HG02678 (cell line): ENCODE results near the gene TRNT1.

Experiments used
- ATAC-seq: cut with Tn5 transposase; IDR thresholded peaks from one replicate; pipeline ENCODE4 v1.9.1; 2021; ENCODE audit warnings: mild to moderate bottlenecking, moderate library complexity; ENCODE audit not compliant: unreplicated experiment

Gene TRNT1

DNA sequence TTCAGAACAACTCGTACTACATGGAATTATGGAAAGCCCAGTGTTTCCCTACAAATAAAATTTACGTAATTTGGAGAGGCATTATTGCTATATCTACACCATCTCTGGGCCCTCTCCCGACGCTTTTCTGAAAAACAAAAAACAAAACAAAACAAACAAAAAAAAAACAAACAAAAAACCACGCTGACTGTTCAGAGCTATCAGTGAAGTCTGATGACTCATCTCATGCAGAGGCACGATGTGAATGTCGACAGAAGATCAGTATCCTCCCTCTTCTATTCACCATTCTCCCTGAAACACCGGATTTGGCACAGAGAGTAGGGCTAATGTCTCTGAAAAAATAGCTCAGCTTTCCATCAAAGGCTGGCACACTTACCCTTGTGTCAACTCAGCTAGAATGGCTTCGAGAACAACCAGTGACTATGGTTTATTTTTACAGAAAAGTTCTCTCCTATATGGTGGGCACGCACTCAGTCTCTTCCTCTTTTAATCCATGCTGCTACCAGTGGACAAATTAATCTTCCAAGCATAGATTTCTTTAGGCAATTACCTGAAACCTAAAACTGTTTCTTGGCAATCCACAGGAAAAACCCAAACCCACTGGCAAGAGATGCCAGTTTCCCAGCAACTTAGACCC is 51.2 kb downstream of the TRNT1 start:
- ATAC-seq: no peak

DNA sequence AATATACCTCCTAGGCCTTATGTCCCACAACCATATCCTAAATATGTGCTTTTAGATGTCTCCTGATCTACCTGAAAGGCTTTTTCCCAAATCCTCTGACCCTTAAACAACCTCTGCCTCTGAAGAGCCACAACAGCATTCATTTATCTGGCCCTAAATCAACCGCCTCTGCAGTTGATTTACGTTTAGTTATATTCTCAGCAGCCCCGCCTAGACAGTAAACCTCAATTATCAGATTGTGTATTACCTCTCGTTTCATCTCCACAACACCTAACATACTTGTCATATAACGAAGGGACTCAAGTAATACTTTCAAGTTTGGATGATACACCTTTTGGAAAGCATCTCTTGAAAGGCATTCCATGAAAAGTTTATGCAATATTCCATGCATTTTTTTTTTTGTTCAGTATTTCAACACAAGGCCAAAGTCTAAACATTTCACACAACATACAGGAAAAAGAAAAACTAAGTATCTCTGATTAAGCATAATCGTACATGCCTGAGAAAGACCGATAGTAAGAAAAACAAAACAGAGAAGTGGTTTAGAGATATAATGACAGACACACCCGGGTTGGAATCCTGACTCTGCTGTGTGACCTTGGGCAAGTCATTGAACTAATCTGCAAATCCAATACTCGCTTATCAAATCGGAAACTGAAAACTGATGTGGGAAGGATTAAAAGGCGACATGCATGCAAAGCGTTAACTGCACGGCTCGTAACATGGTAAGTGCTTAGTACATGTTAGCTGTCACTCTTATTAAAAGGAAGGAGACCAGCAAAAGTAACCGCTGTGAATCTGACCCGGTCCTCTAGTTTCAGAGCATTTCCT is 52.0 kb downstream of the TRNT1 start:
- no peak for ATAC-seq

DNA sequence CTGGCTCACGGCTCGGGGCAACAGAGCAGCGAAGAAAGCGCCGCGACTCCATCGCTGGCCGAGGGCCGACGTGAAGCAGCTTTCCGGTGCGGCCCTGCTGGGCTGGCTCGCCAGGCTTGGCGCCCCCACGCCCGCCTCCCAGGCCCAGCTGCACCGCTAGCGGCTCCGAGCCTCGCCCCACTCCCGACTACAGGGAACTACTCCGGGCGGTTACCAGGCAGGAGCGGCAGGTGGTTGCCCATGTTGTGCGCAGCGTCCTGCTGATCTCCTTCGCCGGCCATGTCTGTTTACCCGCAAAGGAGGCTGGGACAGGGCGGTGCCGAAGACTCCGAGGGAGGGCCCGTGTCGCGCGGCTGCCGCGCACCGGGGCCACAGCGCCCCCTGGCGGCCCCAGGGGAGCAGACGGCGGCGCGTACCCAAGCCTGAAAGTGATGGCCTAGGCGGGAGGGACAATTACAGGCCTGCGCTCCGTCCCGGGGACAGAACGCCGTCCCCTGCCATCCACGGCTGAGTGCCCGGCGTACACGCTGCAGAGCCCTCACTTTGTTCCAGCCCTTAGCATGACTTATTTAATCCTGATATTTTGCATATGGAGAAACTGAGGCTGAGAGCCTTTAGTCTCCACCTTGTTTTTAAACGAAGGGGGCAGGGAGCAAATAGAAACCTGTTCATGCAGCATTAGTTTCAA is 52.8 kb downstream of the TRNT1 start, which contains the start of gene CRBN:
CRBN (minus strand) TSS at position 285 of the 688 bp plus-strand sequence; CDS start at position 281, 4 bp downstream.
- ATAC-seq: peak; percentile 99

DNA sequence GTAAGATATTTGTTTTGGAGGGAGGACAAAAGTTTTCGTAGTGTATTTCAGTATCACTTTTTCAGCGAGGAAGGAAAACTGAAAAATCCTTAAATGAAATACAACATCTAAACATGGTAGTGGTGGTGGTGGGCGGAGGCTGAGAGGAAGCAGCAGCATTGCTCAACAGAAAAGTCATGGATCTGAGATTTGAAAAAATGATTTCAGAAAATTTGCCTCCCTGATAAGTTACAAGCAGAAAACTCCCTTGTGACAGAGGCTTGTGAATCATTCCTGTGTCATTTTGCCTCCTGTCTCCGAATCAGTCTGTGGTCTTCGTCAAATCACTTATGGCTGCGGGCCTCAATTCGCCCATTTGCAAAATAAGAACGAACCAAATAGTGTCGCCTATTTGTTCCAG is 53.7 kb downstream of the TRNT1 start:
- ATAC-seq: no peak

DNA sequence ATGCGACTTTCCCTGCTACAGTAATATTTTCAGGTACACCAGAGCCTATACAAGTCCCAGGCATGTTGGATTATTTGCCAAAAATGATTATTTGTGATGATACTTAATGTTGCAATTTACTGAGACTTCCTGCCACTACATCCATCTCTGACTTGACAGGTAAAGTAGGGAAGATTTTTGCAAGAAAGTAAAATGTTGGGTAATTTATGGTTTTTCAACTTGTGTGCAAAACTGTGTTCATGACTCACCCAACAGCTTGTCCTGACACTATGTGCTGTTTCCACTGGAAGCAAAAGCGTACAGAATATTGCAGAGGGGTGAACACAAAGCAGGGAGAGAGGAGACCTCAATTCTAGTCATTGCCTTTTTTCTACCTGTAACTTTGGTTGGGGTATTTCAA is 58.1 kb downstream of the TRNT1 start:
- no peak for ATAC-seq

DNA sequence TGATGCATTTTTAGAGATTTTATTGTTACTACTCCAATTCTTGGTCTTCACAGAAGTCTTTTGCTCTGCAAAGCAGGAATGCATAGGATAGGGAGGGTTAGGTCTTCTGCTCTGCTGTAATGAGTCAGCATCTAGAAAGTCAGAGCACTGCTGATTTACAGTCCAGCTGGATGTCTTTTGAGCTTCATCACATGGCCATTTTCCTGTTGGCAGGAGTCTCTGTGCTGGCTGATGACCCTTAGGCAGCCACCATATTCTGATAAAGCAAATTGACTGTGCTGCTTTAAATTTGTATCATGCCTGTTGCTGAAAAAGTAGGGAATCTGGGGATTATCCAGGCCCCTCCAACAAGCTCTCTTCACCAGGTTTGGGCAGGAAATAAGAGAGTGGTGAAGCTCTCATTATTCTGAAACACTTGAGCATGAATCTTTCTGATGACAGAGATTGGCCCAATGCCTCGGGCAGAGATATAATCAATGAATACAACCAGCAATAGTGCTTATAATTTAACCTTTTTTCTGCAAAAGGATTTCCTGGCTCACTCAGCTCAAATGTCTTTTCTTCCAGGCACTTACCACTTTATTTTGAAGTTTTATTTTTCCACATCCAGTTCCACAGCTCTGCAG is 62.5 kb downstream of the TRNT1 start:
- no peak for ATAC-seq

DNA sequence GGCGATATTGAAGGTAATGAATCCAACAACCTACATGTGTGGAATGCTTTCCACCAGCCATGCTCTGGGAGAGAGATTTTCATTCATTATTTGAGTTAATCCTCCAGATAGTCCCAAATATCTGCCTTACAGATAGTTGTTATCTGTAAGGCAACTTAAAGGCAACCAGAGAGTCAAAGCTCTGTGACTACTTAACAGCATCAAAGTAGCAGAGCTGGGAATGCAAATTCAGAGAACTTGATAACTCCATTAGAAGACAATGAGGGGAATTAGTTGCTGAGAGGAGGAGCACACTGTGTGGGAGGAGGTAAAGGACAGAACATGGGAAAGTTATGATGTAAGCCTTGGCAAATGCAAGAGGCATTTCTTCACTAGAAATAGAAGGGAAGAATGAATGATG is 63.2 kb downstream of the TRNT1 start:
- no peak for ATAC-seq

DNA sequence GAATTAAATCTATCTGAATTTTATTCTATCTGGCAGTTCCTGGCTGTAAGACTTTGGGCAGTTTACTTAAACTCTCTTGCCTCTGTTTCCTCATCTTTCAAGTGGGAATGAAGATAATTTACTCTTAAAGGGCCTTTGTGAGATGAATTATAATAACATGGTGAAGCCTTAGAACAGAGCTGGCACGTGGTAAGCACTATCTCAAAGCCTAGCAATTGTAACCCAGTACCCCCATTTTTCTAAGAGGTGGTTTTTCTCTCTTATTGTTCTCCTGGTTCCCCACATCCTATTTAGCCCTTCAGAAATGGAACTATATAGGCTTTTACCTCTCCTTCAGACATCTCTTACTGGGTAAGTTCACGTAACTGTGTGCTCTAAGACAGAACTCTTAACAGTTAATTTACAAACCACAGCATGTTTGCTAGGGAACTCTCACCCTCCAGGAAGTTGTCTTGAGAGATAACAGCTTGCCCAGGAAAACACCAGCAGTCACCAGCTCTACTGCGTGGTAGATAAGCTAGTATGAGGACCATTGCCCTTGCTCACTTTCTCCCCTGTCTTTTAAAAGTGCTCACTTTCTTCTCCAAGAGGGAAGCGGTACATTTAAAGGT is 65.0 kb downstream of the TRNT1 start:
- no peak for ATAC-seq

DNA sequence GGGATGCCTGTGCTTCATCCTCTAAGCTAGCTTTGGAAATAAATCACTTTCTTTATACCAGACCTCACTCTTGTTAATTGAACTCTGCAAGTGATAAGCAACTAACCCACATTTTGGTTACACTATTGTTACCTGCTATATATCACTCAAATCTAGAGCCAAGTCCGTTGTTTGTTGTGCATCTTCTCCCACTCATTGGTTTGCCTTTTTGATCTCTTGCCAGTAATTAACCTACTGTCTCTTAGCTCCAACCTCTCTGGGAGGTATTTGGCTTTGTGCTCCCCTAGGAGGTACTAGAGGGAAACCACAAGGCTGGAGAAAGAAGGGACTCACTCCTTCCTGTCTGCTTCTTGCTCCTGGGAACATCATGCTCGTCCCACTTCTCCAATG is 65.5 kb downstream of the TRNT1 start:
- no peak for ATAC-seq

DNA sequence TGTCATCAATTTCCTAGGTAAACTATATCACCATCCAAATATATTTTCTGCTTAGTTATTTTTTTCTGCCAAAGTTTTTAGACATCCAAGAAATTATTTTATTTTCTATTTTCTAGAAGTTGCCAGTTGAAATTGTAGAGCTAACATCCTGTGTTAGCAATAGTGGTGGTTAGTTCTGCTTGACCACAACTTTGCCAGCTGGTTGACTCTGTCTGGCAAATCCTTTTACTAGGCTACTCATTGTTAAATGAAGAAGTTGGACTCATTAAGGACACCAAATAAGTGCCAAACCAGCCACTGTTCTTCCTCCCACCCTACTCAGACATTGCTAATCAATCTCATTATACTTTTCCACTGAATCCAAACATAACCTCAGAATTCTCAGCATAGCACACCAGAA is 68.1 kb downstream of the TRNT1 start:
- ATAC-seq: no peak

DNA sequence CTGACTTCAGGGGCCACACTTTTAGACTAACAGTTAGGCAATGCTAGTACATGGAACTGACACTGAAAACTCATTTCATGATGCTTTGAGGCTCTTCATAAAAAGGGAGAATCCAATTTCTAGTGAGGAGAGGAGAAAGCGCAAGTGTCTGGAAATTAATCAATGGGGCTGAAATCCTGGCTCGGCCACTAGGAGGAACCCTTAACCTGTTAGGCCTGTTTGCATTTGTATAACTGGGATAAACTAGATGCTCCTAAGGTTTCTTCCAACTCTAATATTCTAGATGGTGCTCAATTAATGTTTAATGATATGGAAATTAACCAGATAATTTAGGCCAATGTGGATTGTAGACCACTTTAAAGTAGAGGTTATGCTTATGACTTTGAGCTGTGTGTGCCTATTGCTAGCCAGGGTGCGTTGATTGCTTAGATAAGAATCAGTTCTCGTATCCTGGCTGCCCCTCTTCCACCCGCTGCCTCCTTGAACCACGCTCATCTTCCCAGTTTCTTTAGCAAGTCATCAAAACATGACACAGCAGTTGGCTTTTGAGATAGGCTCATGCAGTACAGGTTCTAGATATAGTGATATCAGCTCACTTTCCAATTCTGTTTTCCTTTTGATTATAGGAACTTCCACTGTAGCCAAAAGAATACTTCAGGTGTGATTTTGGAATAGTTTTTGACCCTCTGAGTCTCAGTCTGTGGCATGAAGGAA is 69.6 kb downstream of the TRNT1 start:
- ATAC-seq: no peak
